ENCODE results near the gene APBB3.

DNA sequence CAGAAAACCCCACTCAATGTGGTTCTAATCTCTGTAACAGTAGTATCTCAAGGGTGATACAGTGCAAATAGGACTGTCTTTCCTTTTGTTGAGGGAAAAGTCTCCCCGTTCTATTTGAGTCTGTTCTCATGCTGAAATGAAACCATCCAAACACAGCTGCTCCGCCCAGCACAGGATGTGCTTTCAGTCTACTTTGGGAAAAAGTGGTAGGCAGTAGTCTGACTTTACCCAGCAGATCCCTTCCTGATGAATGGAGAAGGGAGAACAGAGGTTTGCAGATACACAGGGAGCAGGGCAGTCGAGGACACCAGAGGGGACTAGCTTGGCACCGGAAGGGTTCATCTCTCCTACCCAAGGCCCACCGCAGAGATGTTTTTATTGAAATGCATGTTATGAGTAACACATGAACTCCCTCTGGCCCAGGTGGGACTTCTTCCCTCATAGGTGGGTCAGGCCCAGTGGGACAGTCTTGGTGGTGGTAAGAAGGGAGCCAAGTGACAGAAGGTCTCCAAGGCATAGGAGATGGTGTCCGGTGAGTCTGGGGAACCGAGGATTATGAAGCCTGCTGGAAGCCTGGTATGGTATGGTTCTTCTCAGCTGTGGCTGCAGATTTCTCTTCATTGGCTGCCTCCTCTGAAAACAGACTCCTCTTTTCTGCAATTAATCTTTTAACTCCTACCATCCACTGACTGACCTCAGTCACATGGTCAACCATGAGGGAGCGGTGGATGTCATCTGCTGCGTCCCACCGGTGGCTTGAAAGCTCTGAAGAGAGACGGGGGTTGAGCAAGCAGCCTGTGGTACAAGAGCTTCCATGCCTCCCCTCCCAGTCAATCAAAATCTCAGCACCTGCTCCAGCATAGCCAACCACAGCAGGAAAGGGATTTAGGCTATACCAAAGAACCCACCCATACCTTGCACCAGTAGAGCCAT, 14.0 kb downstream of the APBB3 start:
- TF ChIP-seq, protein P1, sequence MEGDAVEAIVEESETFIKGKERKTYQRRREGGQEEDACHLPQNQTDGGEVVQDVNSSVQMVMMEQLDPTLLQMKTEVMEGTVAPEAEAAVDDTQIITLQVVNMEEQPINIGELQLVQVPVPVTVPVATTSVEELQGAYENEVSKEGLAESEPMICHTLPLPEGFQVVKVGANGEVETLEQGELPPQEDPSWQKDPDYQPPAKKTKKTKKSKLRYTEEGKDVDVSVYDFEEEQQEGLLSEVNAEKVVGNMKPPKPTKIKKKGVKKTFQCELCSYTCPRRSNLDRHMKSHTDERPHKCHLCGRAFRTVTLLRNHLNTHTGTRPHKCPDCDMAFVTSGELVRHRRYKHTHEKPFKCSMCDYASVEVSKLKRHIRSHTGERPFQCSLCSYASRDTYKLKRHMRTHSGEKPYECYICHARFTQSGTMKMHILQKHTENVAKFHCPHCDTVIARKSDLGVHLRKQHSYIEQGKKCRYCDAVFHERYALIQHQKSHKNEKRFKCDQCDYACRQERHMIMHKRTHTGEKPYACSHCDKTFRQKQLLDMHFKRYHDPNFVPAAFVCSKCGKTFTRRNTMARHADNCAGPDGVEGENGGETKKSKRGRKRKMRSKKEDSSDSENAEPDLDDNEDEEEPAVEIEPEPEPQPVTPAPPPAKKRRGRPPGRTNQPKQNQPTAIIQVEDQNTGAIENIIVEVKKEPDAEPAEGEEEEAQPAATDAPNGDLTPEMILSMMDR (IDR thresholded peaks at IDR 0.05): no peak
- no peak for TF ChIP-seq POLR2A (IDR thresholded peaks at IDR 0.05)

Measured in lower leg skin (tissue), 3 donors.